GM19035 (cell line): ENCODE results near the gene TECTB.
"Not testable (repeated sequence)": the region's sequence is repeated elsewhere in the genome, so short reads cannot be mapped to it uniquely, and the experiment has no call there.

Experiments used
- ATAC-seq: cut with Tn5 transposase; IDR thresholded peaks from one replicate; pipeline ENCODE4 v1.9.1; 2021; ENCODE audit not compliant: unreplicated experiment

The TECTB gene

GRCh38 chr10:112283100-112283499 is at the start of gene TECTB:
TSS of gene TECTB (plus strand) at chr10:112283400. CDS start at chr10:112283735, 335 bp downstream.
- ATAC-seq, result no peak

- ATAC-seq, result no peak
Measured at GRCh38 chr10:112235141-112235540, 48.1 kb upstream of the TECTB start.

- ATAC-seq, result no peak
Measured at GRCh38 chr10:112235920-112236319, 47.3 kb upstream of the TECTB start.

- no peak for ATAC-seq
Measured at GRCh38 chr10:112236486-112236885, 46.7 kb upstream of the TECTB start.

- ATAC-seq, result no peak
Measured at GRCh38 chr10:112239347-112239746, 43.9 kb upstream of the TECTB start.

GRCh38 chr10:112240441-112240840 is 42.8 kb upstream of the TECTB start:
- ATAC-seq, result no peak

- ATAC-seq, result no peak
Measured at GRCh38 chr10:112241651-112242341, 41.4 kb upstream of the TECTB start.

- no peak for ATAC-seq
Measured at GRCh38 chr10:112242769-112243168, 40.4 kb upstream of the TECTB start.

- ATAC-seq, result no peak
Measured at GRCh38 chr10:112243713-112244112, 39.5 kb upstream of the TECTB start.

- no peak for ATAC-seq
Measured at GRCh38 chr10:112244197-112244596, 39.0 kb upstream of the TECTB start.

GRCh38 chr10:112247791-112248190 is 35.4 kb upstream of the TECTB start:
- no peak for ATAC-seq

GRCh38 chr10:112248584-112249295 is 34.5 kb upstream of the TECTB start:
- ATAC-seq, result no peak

GRCh38 chr10:112249722-112250121 is 33.5 kb upstream of the TECTB start:
- ATAC-seq, result no peak

- no peak for ATAC-seq
Measured at GRCh38 chr10:112250555-112250954, 32.6 kb upstream of the TECTB start.

- ATAC-seq, result not testable (repeated sequence)
Measured at GRCh38 chr10:112251238-112251637, 32.0 kb upstream of the TECTB start.

GRCh38 chr10:112258407-112258806 is 24.8 kb upstream of the TECTB start:
- ATAC-seq, result no peak

GRCh38 chr10:112259688-112260087 is 23.5 kb upstream of the TECTB start:
- no peak for ATAC-seq

- no peak for ATAC-seq
Measured at GRCh38 chr10:112260831-112261230, 22.4 kb upstream of the TECTB start.

GRCh38 chr10:112261281-112261822 is 21.8 kb upstream of the TECTB start:
- ATAC-seq, result no peak

GRCh38 chr10:112262546-112262945 is 20.7 kb upstream of the TECTB start:
- no peak for ATAC-seq

- ATAC-seq, result no peak
Measured at GRCh38 chr10:112265745-112266144, 17.5 kb upstream of the TECTB start.

GRCh38 chr10:112269266-112269665 is 13.9 kb upstream of the TECTB start:
- no peak for ATAC-seq
